SK-MEL-5 (cell line): ENCODE data around the gene CAMTA1. TPM values are rescaled to one million over a fixed set of nuclear protein-coding genes. Genes with fewer than 3 reads are reported as not detected.
"Not testable (repeated sequence)": the region's sequence is repeated elsewhere in the genome, so short reads cannot be mapped to it uniquely, and the experiment has no call there.

ENCODE experiments used
- DNase-seq: peaks from one replicate; pipeline ENCODE4 v3.0.0-alpha.2; 2016; ENCODE audit warnings: low read depth, low spot score
- in situ Hi-C: cut with HindIII; loops from 2 replicates; pipeline ENCODE4 v1.10.0; 2016; ENCODE audit warnings: low sequenced_read_pairs, high pct_unique_total_duplicates, low pct_unique_long_range_greater_than_20kb
- total RNA-seq: library from RNA; depleted of rRNA; stranded (reverse); fragments of >200 nt; shearing (Covaris generic); gene quantifications from 2 replicates; pipeline ENCODE4 v1.2.3, GENCODE V29; 2014

CAMTA1 gene
- total RNA-seq, 1 experiment from 2014 or later = 47.4 TPM

GRCh38 chr1:7587108-7587772 lies 802.0 kb downstream of the CAMTA1 start:
- no peak for DNase-seq
- in situ Hi-C loops = no loop called here

DNA sequence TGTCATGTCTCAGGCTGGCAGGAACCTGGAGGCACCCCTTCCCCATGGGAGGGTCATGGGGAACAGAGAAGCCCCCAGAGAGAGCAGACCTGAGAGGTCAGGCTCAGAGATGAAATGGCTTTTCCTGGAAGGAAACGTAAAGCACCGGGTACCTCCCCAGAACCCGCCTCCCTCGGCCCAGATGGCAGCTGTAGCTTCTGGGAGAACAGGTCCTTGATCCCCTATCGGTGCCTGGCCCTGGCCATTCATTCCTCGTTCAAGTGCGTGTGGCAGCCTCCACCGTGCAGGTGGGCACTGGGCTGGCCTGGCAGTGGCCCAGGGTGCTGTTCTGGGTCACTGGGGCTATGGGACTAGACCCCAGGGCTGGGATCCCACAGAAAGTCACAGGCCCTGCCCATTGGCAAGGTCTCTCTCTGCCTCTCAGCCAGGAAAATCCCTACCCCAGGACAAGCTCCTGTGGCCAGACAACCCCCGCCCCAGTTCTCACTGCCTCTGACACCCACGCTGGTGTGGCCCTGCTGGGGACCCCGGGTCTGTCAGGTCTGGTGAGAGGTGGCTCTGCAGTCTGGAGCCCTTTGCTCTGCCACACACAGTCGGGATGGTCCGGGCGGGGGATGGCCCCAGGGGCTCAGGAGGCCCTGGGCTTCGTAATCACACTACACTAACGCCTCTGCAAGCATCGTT lies 802.7 kb downstream of the CAMTA1 start:
- DNase-seq = no peak
- in situ Hi-C loops = no loop called here

GRCh38 chr1:7588457-7588827 lies 803.2 kb downstream of the CAMTA1 start:
- in situ Hi-C loops = no loop called here
- no peak for DNase-seq

DNA sequence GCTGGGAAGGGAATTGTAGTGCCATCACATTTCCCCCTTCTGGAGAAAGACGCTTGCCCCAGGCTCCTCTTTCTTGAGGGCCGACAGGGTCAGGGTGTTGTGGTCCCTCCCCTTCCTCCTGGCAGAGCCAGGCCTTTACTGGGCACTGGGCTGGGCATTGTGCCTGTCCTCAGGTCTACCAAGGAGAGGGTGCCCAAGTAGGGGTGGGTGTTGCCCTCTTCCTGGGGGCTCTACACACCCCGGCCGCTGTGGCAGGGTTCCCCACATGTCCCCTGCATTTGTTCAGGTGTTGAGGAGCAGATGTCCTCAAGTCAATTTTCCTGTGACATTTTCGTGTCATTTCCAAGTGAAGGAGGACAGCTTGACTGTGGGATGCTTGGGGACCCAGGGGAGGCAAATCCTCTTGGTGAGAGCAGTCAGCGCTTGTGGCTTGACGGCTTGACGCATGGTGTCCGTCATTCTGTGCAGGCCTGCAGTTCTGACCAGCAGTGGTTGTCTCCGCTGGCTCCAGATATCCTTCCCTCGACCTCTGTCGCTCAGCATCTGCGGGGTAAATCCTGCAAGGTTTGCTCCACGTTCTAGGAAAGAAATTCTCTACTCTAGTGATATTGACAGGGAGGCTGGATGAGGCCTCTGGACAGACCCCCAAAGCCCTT lies 804.0 kb downstream of the CAMTA1 start:
- DNase-seq = no peak
- in situ Hi-C loops = no loop called here

- DNase-seq = no peak
- in situ Hi-C loops = no loop called here
These were observed 804.6 kb downstream of the CAMTA1 start for GRCh38 chr1:7589774-7590425.

- in situ Hi-C loops = no loop called here
- DNase-seq = no peak
These were observed 805.2 kb downstream of the CAMTA1 start for GRCh38 chr1:7590426-7590790.

GRCh38 chr1:7591565-7591964 lies 806.3 kb downstream of the CAMTA1 start:
- in situ Hi-C loops = no loop called here
- no peak for DNase-seq

DNA sequence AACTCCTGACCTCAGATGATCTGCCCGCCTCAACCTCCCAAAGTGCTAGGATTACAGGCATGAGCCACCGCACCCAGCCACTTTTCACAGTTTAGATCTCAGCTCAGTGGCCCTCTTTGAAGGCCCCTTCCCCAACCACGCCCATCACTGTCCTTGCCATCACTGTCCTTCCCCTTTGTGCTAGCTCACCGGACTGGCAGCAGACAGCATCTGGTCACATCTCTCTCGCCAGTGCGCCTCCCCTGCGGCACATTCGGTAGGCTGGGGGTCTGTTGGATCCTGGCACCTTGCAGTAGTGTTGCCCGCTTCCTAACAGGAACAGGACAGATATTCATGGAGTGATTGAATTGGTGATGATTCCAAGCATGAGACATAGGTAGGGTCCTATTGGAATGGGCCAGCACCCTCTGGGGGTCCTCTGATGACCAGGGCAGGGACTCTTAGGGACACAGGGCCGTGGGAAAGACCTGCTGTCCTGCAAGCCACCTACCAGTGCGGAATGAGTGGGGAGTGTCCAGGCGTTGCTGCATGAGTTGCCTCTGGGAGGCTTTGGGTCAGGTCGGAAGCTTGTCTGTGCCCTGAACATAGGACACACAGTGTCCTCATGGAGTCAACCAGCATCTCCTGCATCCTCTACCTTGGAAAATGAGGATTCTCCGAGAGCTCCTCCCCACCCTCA lies 807.0 kb downstream of the CAMTA1 start:
- in situ Hi-C loops = no loop called here

GRCh38 chr1:7594002-7594713 lies 808.9 kb downstream of the CAMTA1 start:
- in situ Hi-C loops = no loop called here
- DNase-seq = peak; percentile 8

More for the DNA sequence above, 807.0 kb downstream of the CAMTA1 start:
- DNase-seq = no peak

DNA sequence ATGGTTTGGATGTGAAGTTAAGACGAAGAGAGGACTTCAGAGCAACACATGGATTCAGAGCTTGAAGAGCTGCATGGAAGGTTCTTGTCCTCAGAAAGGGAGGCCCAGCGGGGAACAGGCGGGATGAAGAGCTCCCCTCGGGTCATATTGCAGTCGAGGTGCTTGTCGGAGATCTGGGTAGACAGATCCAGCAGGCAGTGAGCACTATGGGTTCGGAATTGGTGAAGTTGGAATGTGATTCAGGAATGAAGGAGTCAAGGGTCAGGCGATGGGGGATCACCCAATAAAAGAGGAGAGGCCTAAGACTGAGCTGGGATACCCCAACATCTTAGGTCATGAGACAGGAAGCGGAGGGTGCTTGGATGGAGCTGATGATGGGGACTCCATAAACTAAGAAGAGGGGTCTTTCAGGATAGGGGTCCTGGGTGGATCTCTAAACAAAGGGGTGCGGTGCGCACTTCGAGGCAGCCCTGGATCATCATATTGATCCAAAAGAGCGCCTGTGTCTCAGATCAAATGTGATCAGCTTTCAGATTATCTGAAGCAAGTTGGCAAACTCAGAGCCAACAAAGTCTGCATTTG lies 809.6 kb downstream of the CAMTA1 start:
- in situ Hi-C loops = no loop called here
- no peak for DNase-seq

DNA sequence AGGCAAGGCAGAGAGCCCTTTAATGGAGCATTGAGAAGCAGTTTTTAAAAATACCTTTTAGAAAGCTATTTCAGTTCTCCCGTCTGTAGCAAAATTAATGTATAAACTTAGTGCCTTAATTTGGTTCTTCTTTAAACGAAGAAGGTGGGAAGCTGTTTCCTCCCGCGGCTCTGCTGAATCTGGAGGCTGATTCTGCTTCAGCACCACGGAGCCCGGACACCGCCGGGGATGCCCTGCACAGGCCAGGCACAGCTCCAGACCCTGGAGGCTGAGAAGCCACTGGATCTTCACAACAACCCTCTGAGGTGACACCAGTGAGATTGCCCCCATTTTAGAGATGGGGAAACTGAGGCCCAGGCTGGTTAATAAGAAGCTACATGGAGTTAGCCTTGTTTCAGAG lies 810.1 kb downstream of the CAMTA1 start:
- in situ Hi-C loops = no loop called here
- DNase-seq = no peak

GRCh38 chr1:7596126-7596965 lies 811.1 kb downstream of the CAMTA1 start:
- in situ Hi-C loops = no loop called here
- DNase-seq = no peak

DNA sequence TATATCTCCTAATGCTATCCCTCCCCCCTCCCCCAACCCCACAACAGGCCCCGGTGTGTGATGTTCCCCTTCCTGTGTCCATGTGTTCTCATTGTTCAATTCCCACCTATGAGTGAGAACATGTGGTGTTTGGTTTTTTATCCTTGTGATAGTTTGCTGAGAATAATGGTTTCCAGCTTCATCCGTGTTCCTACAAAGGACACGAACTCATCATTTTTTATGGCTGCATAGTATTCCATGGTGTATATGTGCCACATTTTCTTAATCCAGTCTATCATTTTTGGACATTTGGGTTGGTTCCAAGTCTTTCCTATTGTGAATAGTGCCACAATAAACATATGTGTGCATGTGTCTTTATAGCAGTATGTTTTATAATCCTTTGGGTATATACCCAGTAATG lies 812.8 kb downstream of the CAMTA1 start:
- in situ Hi-C loops, DNase-seq: not testable (repeated sequence)

DNA sequence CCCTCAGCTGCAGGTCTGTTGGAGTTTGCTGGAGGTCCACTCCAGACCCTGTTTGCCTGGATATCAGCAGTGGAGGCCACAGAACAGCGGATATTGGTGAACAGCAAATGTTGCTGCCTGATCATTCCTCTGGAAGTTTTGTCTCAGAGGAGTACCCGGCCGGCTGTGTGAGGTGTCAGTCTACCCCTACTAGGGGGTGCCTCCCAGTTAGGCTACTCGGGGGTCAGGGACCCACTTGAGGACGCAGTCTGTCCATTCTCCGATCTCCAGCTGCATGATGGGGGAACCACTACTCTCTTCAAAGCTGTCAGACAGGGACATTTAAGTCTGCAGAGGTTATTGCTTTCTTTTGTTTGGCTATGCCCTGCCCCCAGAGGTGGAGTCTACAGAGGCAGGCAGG lies 819.7 kb downstream of the CAMTA1 start:
- in situ Hi-C loops, DNase-seq: not testable (repeated sequence)

DNA sequence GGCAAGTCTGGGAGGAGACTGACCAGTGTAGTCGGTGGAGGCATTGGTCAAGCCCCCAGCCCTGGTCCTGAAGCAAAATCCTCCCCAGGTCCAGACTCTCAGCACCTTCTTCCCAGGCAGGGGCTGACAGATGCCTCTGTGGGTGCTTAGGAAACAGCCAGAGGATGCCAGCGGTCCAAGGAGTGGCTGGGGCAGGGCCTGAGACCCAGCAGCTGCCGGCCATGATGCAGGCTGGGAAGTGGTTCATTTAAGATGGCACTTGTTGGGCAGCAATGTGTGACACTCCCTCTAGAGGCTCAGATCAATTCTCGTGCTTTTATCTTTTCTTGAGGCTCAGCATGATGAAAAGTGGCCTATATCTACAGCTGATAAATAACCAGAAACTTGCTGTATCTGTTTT lies 820.8 kb downstream of the CAMTA1 start:
- in situ Hi-C loops = no loop called here

DNA sequence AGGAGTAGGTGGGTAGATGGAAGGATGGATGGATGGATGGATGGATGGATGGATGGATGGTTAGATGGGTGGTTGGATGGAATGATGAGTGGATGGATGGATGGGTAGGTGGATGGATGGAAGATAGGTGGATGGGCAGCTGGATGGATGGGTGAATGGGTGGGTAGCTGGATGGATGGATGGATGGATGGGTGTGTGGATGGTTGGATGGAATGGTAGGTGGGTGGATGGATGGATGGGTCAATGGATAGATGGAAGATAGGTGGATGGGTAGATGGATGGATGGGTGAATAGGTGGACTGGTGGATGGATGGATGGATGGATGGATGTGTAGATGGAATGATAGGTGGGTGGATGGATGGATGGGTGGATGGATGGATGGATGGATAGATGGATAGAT lies 821.8 kb downstream of the CAMTA1 start:
- in situ Hi-C loops = no loop called here
- DNase-seq = no peak

More for the DNA sequence above, 820.8 kb downstream of the CAMTA1 start:
- no peak for DNase-seq
